Hindlimb muscle (tissue), 1 donor: ENCODE results near the gene NGEF. TPM values are rescaled to one million over a fixed set of nuclear protein-coding genes. Genes with fewer than 3 reads are reported as not detected.
"Not testable (repeated sequence)": the region's sequence is repeated elsewhere in the genome, so short reads cannot be mapped to it uniquely, and the experiment has no call there.

Experiments used
- DNase-seq: peaks from one replicate; pipeline ENCODE4 v3.0.0-alpha.2; 2013
- polyA plus RNA-seq: library from polyadenylated mRNA; unstranded; fragments of 120-200 nt; gene quantifications from one replicate; pipeline ENCODE4 v1.2.1, GENCODE V29; 2013; ENCODE audit not compliant: insufficient read length

Gene NGEF
- polyA plus RNA-seq, 1 donor: 0.56 TPM

DNA sequence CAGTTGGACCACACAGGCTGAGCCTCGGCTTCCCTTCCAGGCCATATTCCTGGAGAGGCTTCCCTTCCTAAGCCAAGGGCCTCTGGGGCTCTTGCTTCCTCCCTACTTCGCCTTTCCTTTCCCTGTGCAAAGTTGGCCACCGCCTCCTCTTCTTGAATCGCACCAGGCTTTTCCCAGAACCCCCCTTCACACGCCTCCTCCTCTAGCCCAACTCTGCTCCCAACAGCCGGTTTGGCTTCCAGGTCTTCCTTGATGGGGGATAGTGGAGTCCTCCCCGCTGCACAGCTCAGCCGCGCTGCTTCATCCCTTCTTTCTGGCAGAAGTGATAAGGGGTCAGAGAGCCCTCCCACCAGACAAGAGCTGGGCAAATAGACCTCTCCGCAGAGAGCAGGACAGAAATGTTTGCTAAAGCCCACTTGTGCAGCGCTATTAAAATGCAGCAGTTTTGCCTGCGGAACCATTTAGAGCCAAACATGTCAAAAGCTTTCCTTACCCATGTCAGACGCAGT is 86.6 kb downstream of the NGEF start:
- DNase-seq: no peak

DNA sequence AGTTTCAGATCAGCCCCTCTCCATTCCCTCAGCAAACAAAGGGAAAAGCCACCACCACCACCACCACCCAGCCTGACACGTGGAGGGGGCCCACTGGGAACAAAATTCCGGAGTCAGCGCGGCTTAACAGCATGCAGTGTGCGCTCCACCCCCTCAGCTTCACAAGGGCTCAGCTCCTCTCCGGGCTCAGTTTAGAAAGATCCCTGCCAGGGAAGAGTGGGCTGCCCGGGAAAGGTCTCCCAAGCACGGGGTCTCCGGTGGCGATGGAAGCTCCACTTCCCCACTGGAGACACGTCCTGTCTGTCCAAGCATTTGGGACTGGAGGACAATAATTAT is 87.3 kb downstream of the NGEF start:
- DNase-seq: no peak

DNA sequence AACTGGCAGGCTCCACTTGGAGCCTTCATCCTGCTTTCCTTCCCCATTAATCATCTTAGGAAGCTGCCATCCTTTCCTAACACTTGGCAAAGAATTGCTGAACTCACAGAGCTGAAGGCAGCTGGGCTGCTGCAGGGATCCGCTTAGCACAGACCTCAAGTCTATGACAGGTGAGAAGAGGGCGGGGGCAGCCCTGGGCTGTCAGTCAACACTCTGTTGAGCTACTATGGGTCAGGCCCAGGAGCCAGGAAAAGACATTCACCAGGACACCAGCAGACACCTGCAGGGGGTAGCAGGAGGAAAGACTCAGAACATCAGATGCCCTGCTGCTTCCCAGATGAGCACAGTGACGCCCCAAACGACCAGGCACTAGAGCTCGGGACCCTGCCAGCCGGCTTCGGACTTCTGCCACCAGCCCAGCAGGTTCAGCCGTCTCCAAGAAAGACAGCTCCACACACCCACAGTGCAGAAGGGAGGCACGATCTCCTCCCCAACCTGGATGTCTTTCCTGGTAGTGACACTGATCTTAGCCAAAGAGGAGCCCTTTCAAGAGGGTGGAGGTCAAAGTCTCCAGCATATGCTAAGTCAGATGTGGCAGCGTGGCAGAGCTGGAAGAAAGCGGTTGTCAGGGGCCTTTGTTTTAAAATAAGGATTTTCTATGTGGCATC is 87.8 kb downstream of the NGEF start:
- no peak for DNase-seq

- DNase-seq: no peak
These were observed 88.6 kb downstream of the NGEF start for GRCh38 chr2:232924433-232924832.

DNA sequence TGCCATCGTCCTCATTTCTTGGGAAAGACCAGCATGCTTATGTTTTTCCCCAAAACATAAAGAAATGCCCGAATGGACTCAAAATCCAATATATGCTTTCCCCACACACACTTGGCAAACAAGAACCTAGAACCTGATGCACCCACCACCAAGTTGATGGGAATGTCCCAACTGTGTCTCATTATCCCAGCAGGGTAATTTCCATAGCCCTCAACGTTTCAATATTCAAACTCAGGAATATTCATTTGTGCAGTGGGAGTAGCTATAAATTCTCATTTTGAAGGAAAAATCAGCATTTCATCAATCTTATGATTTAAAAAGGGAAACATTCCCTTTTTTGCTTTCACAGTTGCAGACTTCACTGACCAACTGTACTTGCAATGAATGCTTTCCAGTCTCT is 92.3 kb downstream of the NGEF start:
- DNase-seq: no peak

DNA sequence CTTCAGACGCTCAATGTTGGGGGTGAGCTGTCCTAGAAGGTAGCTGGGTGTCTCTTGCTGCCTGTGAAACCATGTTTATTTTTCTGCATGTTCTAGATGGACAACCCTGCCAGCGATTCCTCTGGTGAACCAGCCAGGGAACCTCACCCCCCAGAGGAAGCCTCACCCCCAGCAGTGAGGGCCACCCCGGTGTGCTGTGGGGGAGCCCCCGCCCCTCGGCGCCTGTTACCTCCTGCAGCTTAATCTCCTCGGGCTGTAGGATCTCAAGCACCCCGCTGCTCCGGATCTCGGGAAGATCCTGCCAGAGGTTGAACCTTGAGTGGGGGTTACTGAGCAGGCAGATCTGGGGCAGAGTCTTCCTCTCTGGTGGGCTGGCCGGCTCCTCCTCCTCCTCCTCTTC is 93.0 kb downstream of the NGEF start:
- DNase-seq: no peak

- DNase-seq: no peak
These were observed 93.9 kb downstream of the NGEF start for GRCh38 chr2:232919141-232919540.

- no peak for DNase-seq
These were observed 99.2 kb downstream of the NGEF start for GRCh38 chr2:232913903-232914302.

GRCh38 chr2:232911712-232912277 is 101.3 kb downstream of the NGEF start:
- no peak for DNase-seq

- no peak for DNase-seq
These were observed 102.7 kb downstream of the NGEF start for GRCh38 chr2:232910376-232910775.

DNA sequence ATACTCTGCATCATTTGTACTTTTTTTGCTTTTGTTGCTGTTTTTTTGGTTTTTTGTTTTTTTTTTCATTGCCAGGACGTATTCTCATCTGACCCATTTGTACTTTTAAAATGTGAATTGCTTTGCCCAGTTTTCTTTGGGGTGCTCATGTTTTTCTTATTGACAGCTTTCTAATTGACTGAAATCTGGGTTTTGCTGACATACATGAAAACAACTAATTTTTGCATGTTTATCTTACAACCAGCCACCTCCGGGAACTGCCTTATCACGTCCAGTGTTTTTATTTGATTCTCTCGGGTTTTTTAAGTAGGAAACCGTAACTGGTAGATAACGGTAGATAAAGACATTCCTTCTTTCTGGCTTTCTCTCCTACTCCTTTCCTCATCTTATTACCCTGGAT is 104.4 kb downstream of the NGEF start:
- DNase-seq: no peak

- not testable (repeated sequence) for DNase-seq
These were observed 105.4 kb downstream of the NGEF start for GRCh38 chr2:232907718-232908085.

- not testable (repeated sequence) for DNase-seq
These were observed 106.0 kb downstream of the NGEF start for GRCh38 chr2:232906867-232907717.

- DNase-seq: no peak
These were observed 109.1 kb downstream of the NGEF start for GRCh38 chr2:232903989-232904388.

GRCh38 chr2:232901736-232902578 is 111.1 kb downstream of the NGEF start:
- DNase-seq: no peak

DNA sequence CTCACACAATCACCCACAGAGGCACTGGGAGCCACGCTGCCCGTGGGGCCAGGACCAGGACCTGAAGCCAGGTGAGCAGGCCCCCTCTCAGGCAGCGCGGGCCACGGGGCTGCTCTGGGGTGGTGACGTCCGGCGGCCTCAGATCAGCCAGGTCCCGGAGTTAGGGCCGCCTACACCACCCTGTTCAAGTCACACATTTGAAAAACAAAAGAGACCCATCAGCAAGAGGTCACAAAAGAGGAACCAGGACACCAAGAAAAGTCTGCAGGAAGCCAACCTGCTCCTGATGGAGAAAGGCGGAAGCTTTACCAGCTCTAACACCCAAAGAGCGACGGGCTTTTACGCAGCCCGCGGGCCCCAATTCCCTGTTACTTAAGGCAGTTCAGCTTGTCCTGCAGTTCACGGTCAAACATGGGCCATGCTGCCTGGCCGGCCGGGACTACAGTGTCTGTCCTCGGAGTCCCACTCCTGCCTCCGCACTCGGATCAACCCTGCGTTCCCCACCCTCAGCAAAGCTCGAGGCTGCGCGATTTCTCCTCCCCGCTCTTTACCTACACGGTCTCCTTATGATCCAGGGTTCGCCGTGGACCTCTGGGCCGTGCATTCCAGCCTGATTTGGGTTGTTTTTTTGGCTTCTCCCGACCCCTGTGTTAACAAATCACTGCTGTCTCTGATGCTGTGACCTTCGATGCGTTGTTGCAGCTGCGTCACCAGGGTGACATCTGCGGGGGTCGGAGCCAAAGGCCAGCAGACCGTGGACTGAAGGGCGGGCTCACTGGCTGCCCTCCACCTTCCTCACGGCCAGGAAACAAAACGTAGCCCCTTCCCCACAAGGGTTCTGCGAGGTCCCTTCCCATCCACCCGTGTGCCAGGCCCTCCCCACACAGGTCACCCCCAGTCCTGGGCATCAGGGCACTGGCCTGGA is 112.0 kb downstream of the NGEF start:
- no peak for DNase-seq

GRCh38 chr2:232898592-232899543 is 114.2 kb downstream of the NGEF start:
- peak; percentile 71 for DNase-seq

- no peak for DNase-seq
These were observed 115.3 kb downstream of the NGEF start for GRCh38 chr2:232897598-232898408.
